Mesendoderm (in vitro differentiated cells): ENCODE measurements around the gene P2RX1.

ENCODE experiments used
- DNase-seq: peaks from one replicate; pipeline ENCODE4 v3.0.0; 2013
- H2AK5ac ChIP-seq: 2 replicates; pipeline ENCODE4 v1.6.1; 2013; ENCODE audit warnings: low read length, inconsistent platforms
- H2BK120ac ChIP-seq: 2 replicates; pipeline ENCODE4 v1.6.1; 2013; ENCODE audit warnings: low read depth, mild to moderate bottlenecking, low read length, moderate library complexity, mixed read lengths
- H2BK15ac ChIP-seq: replicated peaks from 2 replicates; pipeline ENCODE4 v1.6.1; 2013; ENCODE audit warnings: low read depth, mild to moderate bottlenecking, moderate library complexity
- H2BK5ac ChIP-seq: 2 replicates; pipeline ENCODE4 v1.6.1; 2013; ENCODE audit warnings: low read length, inconsistent platforms
- H3K18ac ChIP-seq: 2 replicates; pipeline ENCODE4 v1.6.1; 2013; ENCODE audit warnings: mild to moderate bottlenecking, low read length, mixed read lengths
- H3K23ac ChIP-seq: one replicate; pipeline ENCODE4 v1.6.1; 2013; ENCODE audit warnings: low read length
- H3K27ac ChIP-seq: 2 replicates; pipeline ENCODE4 v1.5.1; 2013; ENCODE audit warnings: low read depth, mild to moderate bottlenecking, inconsistent platforms, low read length, moderate library complexity
- H3K27me3 ChIP-seq: 2 replicates; pipeline ENCODE4 v1.6.1; 2013; ENCODE audit warnings: low read length, control low read depth, mild to moderate bottlenecking, inconsistent platforms; ENCODE audit not compliant: insufficient read depth, poor library complexity
- H3K36me3 ChIP-seq: 2 replicates; pipeline ENCODE4 v1.6.1; 2013; ENCODE audit warnings: low read length, inconsistent platforms; ENCODE audit not compliant: control insufficient read depth, insufficient read depth
- H3K4ac ChIP-seq: one replicate; pipeline ENCODE4 v1.6.1; 2013; ENCODE audit warnings: low read depth, mild to moderate bottlenecking, low read length, moderate library complexity
- H3K4me1 ChIP-seq: 2 replicates; pipeline ENCODE4 v1.6.1; 2013; ENCODE audit warnings: low read depth, low read length, inconsistent platforms; ENCODE audit not compliant: control insufficient read depth
- H3K4me2 ChIP-seq: 2 replicates; pipeline ENCODE4 v1.6.1; 2013; ENCODE audit warnings: low read length
- H3K4me3 ChIP-seq: 2 replicates; pipeline ENCODE4 v1.5.1; 2013; ENCODE audit warnings: mild to moderate bottlenecking, low read length
- H3K56ac ChIP-seq: one replicate; pipeline ENCODE4 v1.6.1; 2013; ENCODE audit warnings: low read length
- H3K79me1 ChIP-seq: 2 replicates; pipeline ENCODE4 v1.6.1; 2013; ENCODE audit warnings: low read length, inconsistent platforms
- H3K79me2 ChIP-seq: 2 replicates; pipeline ENCODE4 v1.6.1; 2013; ENCODE audit warnings: mild to moderate bottlenecking, low read length; ENCODE audit not compliant: control insufficient read depth, insufficient read depth
- H3K9ac ChIP-seq: 2 replicates; pipeline ENCODE4 v1.6.1; 2013; ENCODE audit warnings: low read length, inconsistent platforms
- H4K5ac ChIP-seq: one replicate; pipeline ENCODE4 v1.6.1; 2013; ENCODE audit warnings: low read length
- H4K8ac ChIP-seq: one replicate; pipeline ENCODE4 v1.6.1; 2013; ENCODE audit warnings: low read depth, mild to moderate bottlenecking, control low read depth, low read length, moderate library complexity
- WGBS: extraction: QIAGEN DNeasy Blood & Tissue Kit; methylation state at CpG from one replicate; pipeline ENCODE4 v1.1.7; 2013; ENCODE audit warnings: low lambda C conversion rate, missing lambda C conversion rate; ENCODE audit not compliant: insufficient coverage; ENCODE audit errors: extremely low coverage; 5-methylcytosine and 5-hydroxymethylcytosine counted together

Gene P2RX1

DNA sequence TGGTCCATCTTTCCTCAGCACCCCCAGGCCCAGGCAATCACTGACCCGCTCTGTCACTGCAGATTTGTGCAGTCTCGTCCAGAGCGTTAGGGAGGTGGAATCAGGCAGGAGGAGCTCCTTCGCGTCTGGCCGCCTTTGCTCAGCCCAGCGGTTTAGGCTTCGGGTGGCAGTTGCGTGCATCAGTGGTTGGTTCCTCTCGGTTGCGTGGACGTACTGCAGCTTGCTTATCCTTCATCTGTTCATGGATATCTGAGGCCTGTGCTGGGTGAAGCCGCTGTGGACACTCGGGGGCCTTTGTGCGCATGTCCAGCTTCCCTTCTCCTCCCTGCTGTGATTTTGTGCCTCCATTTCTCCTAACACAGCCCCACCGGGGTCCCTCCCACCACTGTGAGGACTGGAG, 4.7 kb upstream of the P2RX1 start:
- no peaks in the 10 kb centered on the region for H3K36me3 ChIP-seq
- H3K4me1 ChIP-seq, result peaks cover 3% of the 10 kb centered on the region
- no peak overlapping the region for H3K4ac ChIP-seq
- WGBS, result no CpG with 5 or more reads among the region's 16 CpGs
- H2BK5ac ChIP-seq, result no peak overlapping the region
- H3K79me2 ChIP-seq, result no peaks in the 10 kb centered on the region
- no peak overlapping the region for H4K5ac ChIP-seq
- H2BK120ac ChIP-seq, result no peak overlapping the region
- no peak overlapping the region for H3K27ac ChIP-seq
- no peak overlapping the region for H3K4me3 ChIP-seq
- no peak overlapping the region for H3K4me2 ChIP-seq
- no peak overlapping the region for H4K8ac ChIP-seq
- H3K18ac ChIP-seq, result no peak overlapping the region
- H3K9ac ChIP-seq, result no peak overlapping the region
- no peak overlapping the region for H2BK15ac ChIP-seq
- H2AK5ac ChIP-seq, result no peak overlapping the region
- H3K27me3 ChIP-seq, result no peaks in the 10 kb centered on the region
- H3K56ac ChIP-seq, result no peak overlapping the region
- no peak for DNase-seq
- no peaks in the 10 kb centered on the region for H3K79me1 ChIP-seq
- H3K23ac ChIP-seq, result no peak overlapping the region

GRCh38 chr17:3919123-3919624, 2.9 kb upstream of the P2RX1 start:
- no peak overlapping the region for H4K5ac ChIP-seq
- no peak overlapping the region for H2AK5ac ChIP-seq
- no peak overlapping the region for H3K18ac ChIP-seq
- no peak overlapping the region for H3K4me2 ChIP-seq
- H3K27me3 ChIP-seq, result no peaks in the 10 kb centered on the region
- no peaks in the 10 kb centered on the region for H3K36me3 ChIP-seq
- no peak overlapping the region for H3K9ac ChIP-seq
- H3K56ac ChIP-seq, result no peak overlapping the region
- H3K4ac ChIP-seq, result no peak overlapping the region
- no peak overlapping the region for H4K8ac ChIP-seq
- no peak overlapping the region for H3K4me3 ChIP-seq
- H2BK120ac ChIP-seq, result no peak overlapping the region
- H2BK5ac ChIP-seq, result no peak overlapping the region
- no peaks in the 10 kb centered on the region for H3K79me1 ChIP-seq
- H3K23ac ChIP-seq, result no peak overlapping the region
- no peak overlapping the region for H2BK15ac ChIP-seq
- H3K27ac ChIP-seq, result no peak overlapping the region
- WGBS, result no CpG with 5 or more reads among the region's 22 CpGs
- no peak for DNase-seq
- no peaks in the 10 kb centered on the region for H3K4me1 ChIP-seq
- H3K79me2 ChIP-seq, result no peaks in the 10 kb centered on the region

- no peak for DNase-seq
- Histone ChIP-seq H2BK5ac (no peak overlapping the region), H3K23ac (no peak overlapping the region), H4K8ac (no peak overlapping the region), H3K4ac (no peak overlapping the region), H3K4me2 (no peak overlapping the region), H3K79me1 (no peaks in the 10 kb centered on the region), H2BK15ac (no peak overlapping the region), H3K9ac (no peak overlapping the region), H3K4me1 (no peaks in the 10 kb centered on the region), H3K4me3 (no peak overlapping the region), H2BK120ac (no peak overlapping the region), H4K5ac (no peak overlapping the region), H3K27ac (no peak overlapping the region), H3K79me2 (no peaks in the 10 kb centered on the region), H2AK5ac (no peak overlapping the region), H3K27me3 (no peaks in the 10 kb centered on the region), H3K18ac (no peak overlapping the region), H3K56ac (no peak overlapping the region), H3K36me3 (no peaks in the 10 kb centered on the region)
- WGBS, result no CpG with 5 or more reads among the region's 8 CpGs
These were observed 2.3 kb upstream of the P2RX1 start for GRCh38 chr17:3918372-3919122.

GRCh38 chr17:3917391-3917931, 1.2 kb upstream of the P2RX1 start:
- H3K4me3 ChIP-seq, result no peak overlapping the region
- no peak overlapping the region for H3K23ac ChIP-seq
- H3K79me2 ChIP-seq, result no peaks in the 10 kb centered on the region
- H3K4me1 ChIP-seq, result no peaks in the 10 kb centered on the region
- no peak overlapping the region for H2BK15ac ChIP-seq
- H3K27ac ChIP-seq, result no peak overlapping the region
- H3K9ac ChIP-seq, result no peak overlapping the region
- DNase-seq, result no peak
- no peak overlapping the region for H3K18ac ChIP-seq
- no peaks in the 10 kb centered on the region for H3K27me3 ChIP-seq
- no peak overlapping the region for H4K5ac ChIP-seq
- no peak overlapping the region for H2BK5ac ChIP-seq
- no peak overlapping the region for H2BK120ac ChIP-seq
- H2AK5ac ChIP-seq, result no peak overlapping the region
- H3K56ac ChIP-seq, result no peak overlapping the region
- no peak overlapping the region for H4K8ac ChIP-seq
- H3K4me2 ChIP-seq, result no peak overlapping the region
- no CpG with 5 or more reads among the region's 11 CpGs for WGBS
- H3K79me1 ChIP-seq, result no peaks in the 10 kb centered on the region
- no peaks in the 10 kb centered on the region for H3K36me3 ChIP-seq
- no peak overlapping the region for H3K4ac ChIP-seq

GRCh38 chr17:3916825-3917224, 560 bp upstream of the P2RX1 start:
- Histone ChIP-seq H3K4me2 (no peak overlapping the region), H2BK120ac (no peak overlapping the region), H3K4me1 (no peaks in the 10 kb centered on the region), H2BK5ac (no peak overlapping the region), H3K9ac (no peak overlapping the region), H3K79me1 (no peaks in the 10 kb centered on the region), H3K23ac (no peak overlapping the region), H3K4ac (no peak overlapping the region), H3K56ac (no peak overlapping the region), H2BK15ac (no peak overlapping the region), H3K27me3 (no peaks in the 10 kb centered on the region), H3K18ac (no peak overlapping the region), H3K27ac (no peak overlapping the region), H4K5ac (no peak overlapping the region), H3K79me2 (no peaks in the 10 kb centered on the region), H3K36me3 (no peaks in the 10 kb centered on the region), H4K8ac (no peak overlapping the region), H2AK5ac (no peak overlapping the region), H3K4me3 (no peak overlapping the region)
- DNase-seq, result no peak
- WGBS, result no CpG with 5 or more reads among the region's 10 CpGs
